Measurements from ENCODE around the gene DTNA.

DTNA gene

GRCh38 chr18:34838669-34839068 is 128.6 kb downstream of the DTNA start:
- Histone ChIP-seq H3K27me3 (ENCODE audit: control insufficient read depth in 5 of 5, insufficient read depth in 4 of 5, low read length in 5 of 5) (no peaks in the 10 kb centered on the region), H3K4me3 (ENCODE audit: low read depth in 1 of 5, low read length in 5 of 5) (peak overlapping the region in 1 of 5 donors; percentile 25), H3K4me1 (ENCODE audit: control insufficient read depth in 5 of 5, insufficient read depth in 5 of 5, low read length in 5 of 5) (peaks cover 0 to 22% (median 11%) of the 10 kb centered on the region in 5 donors), H3K9ac (ENCODE audit: low read length in 5 of 5) (peak overlapping the region in 2 of 5 donors; percentile 11 to 23), H3K36me3 (ENCODE audit: control insufficient read depth in 5 of 5, insufficient read depth in 5 of 5, low read length in 5 of 5) (no peaks in the 10 kb centered on the region), H3K9me3 (ENCODE audit: control insufficient read depth in 5 of 5, low read length in 5 of 5) (no peaks in the 10 kb centered on the region), H3K27ac (ENCODE audit: low read depth, low read length) (peak overlapping the region; percentile 85)

- Histone ChIP-seq H3K4me1 (ENCODE audit: control insufficient read depth in 5 of 5, insufficient read depth in 5 of 5, low read length in 5 of 5) (peaks cover 0 to 24% (median 13%) of the 10 kb centered on the region in 5 donors), H3K36me3 (ENCODE audit: control insufficient read depth in 5 of 5, insufficient read depth in 5 of 5, low read length in 5 of 5) (no peaks in the 10 kb centered on the region), H3K9ac (ENCODE audit: low read length in 5 of 5) (no peak overlapping the region), H3K9me3 (ENCODE audit: control insufficient read depth in 5 of 5, low read length in 5 of 5) (no peaks in the 10 kb centered on the region), H3K27ac (ENCODE audit: low read depth, low read length) (no peak overlapping the region), H3K27me3 (ENCODE audit: control insufficient read depth in 5 of 5, insufficient read depth in 4 of 5, low read length in 5 of 5) (no peaks in the 10 kb centered on the region), H3K4me3 (ENCODE audit: low read depth in 1 of 5, low read length in 5 of 5) (no peak overlapping the region)
Measured at GRCh38 chr18:34840256-34840826, 130.2 kb downstream of the DTNA start.

GRCh38 chr18:34841891-34842290 is 131.8 kb downstream of the DTNA start:
- Histone ChIP-seq H3K9ac (ENCODE audit: low read length in 5 of 5) (no peak overlapping the region), H3K4me1 (ENCODE audit: control insufficient read depth in 5 of 5, insufficient read depth in 5 of 5, low read length in 5 of 5) (peaks cover 0 to 20% (median 9%) of the 10 kb centered on the region in 5 donors), H3K4me3 (ENCODE audit: low read depth in 1 of 5, low read length in 5 of 5) (no peak overlapping the region), H3K27ac (ENCODE audit: low read depth, low read length) (no peak overlapping the region), H3K36me3 (ENCODE audit: control insufficient read depth in 5 of 5, insufficient read depth in 5 of 5, low read length in 5 of 5) (no peaks in the 10 kb centered on the region), H3K9me3 (ENCODE audit: control insufficient read depth in 5 of 5, low read length in 5 of 5) (no peaks in the 10 kb centered on the region), H3K27me3 (ENCODE audit: control insufficient read depth in 5 of 5, insufficient read depth in 4 of 5, low read length in 5 of 5) (no peaks in the 10 kb centered on the region)

GRCh38 chr18:34844072-34844471 is 134.0 kb downstream of the DTNA start:
- Histone ChIP-seq H3K4me3 (ENCODE audit: low read depth in 1 of 5, low read length in 5 of 5) (no peak overlapping the region), H3K9me3 (ENCODE audit: control insufficient read depth in 5 of 5, low read length in 5 of 5) (no peaks in the 10 kb centered on the region), H3K4me1 (ENCODE audit: control insufficient read depth in 5 of 5, insufficient read depth in 5 of 5, low read length in 5 of 5) (peaks cover 0 to 9% (median 7%) of the 10 kb centered on the region in 5 donors), H3K27ac (ENCODE audit: low read depth, low read length) (peak overlapping the region; percentile 78), H3K27me3 (ENCODE audit: control insufficient read depth in 5 of 5, insufficient read depth in 4 of 5, low read length in 5 of 5) (no peaks in the 10 kb centered on the region), H3K9ac (ENCODE audit: low read length in 5 of 5) (peak overlapping the region in 3 of 5 donors; percentile 7 to 85 (median 54)), H3K36me3 (ENCODE audit: control insufficient read depth in 5 of 5, insufficient read depth in 5 of 5, low read length in 5 of 5) (peaks cover 0 to 7% (median 7%) of the 10 kb centered on the region in 5 donors)

GRCh38 chr18:34844732-34845459 is 134.8 kb downstream of the DTNA start:
- peaks cover 0 to 7% (median 7%) of the 10 kb centered on the region in 5 donors for H3K36me3 ChIP-seq (ENCODE audit: control insufficient read depth in 5 of 5, insufficient read depth in 5 of 5, low read length in 5 of 5)
- peak overlapping the region in 1 of 5 donors; percentile 85 for H3K9ac ChIP-seq (ENCODE audit: low read length in 5 of 5)
- H3K4me3 ChIP-seq (ENCODE audit: low read depth in 1 of 5, low read length in 5 of 5): no peak overlapping the region
- H3K9me3 ChIP-seq (ENCODE audit: control insufficient read depth in 5 of 5, low read length in 5 of 5): no peaks in the 10 kb centered on the region
- H3K4me1 ChIP-seq (ENCODE audit: control insufficient read depth in 5 of 5, insufficient read depth in 5 of 5, low read length in 5 of 5): peaks cover 0 to 9% (median 7%) of the 10 kb centered on the region in 5 donors
- H3K27ac ChIP-seq (ENCODE audit: low read depth, low read length): peak overlapping the region; percentile 78
- H3K27me3 ChIP-seq (ENCODE audit: control insufficient read depth in 5 of 5, insufficient read depth in 4 of 5, low read length in 5 of 5): no peaks in the 10 kb centered on the region

- Histone ChIP-seq H3K27ac (ENCODE audit: low read depth, low read length) (no peak overlapping the region), H3K27me3 (ENCODE audit: control insufficient read depth in 5 of 5, insufficient read depth in 4 of 5, low read length in 5 of 5) (no peaks in the 10 kb centered on the region), H3K4me1 (ENCODE audit: control insufficient read depth in 5 of 5, insufficient read depth in 5 of 5, low read length in 5 of 5) (peaks cover 0 to 9% (median 7%) of the 10 kb centered on the region in 5 donors), H3K9ac (ENCODE audit: low read length in 5 of 5) (no peak overlapping the region), H3K4me3 (ENCODE audit: low read depth in 1 of 5, low read length in 5 of 5) (no peak overlapping the region), H3K9me3 (ENCODE audit: control insufficient read depth in 5 of 5, low read length in 5 of 5) (no peaks in the 10 kb centered on the region), H3K36me3 (ENCODE audit: control insufficient read depth in 5 of 5, insufficient read depth in 5 of 5, low read length in 5 of 5) (peaks cover 7 to 15% (median 10%) of the 10 kb centered on the region in 5 donors)
Measured at GRCh38 chr18:34847408-34847807, 137.3 kb downstream of the DTNA start.

GRCh38 chr18:34848156-34848555 is 138.1 kb downstream of the DTNA start:
- Histone ChIP-seq H3K9ac (ENCODE audit: low read length in 5 of 5) (no peak overlapping the region), H3K27ac (ENCODE audit: low read depth, low read length) (no peak overlapping the region), H3K27me3 (ENCODE audit: control insufficient read depth in 5 of 5, insufficient read depth in 4 of 5, low read length in 5 of 5) (no peaks in the 10 kb centered on the region), H3K4me1 (ENCODE audit: control insufficient read depth in 5 of 5, insufficient read depth in 5 of 5, low read length in 5 of 5) (peaks cover 0 to 9% (median 7%) of the 10 kb centered on the region in 5 donors), H3K4me3 (ENCODE audit: low read depth in 1 of 5, low read length in 5 of 5) (no peak overlapping the region), H3K9me3 (ENCODE audit: control insufficient read depth in 5 of 5, low read length in 5 of 5) (no peaks in the 10 kb centered on the region), H3K36me3 (ENCODE audit: control insufficient read depth in 5 of 5, insufficient read depth in 5 of 5, low read length in 5 of 5) (peaks cover 7 to 17% (median 12%) of the 10 kb centered on the region in 5 donors)

GRCh38 chr18:34848695-34849094 is 138.6 kb downstream of the DTNA start:
- H3K4me1 ChIP-seq (ENCODE audit: control insufficient read depth in 5 of 5, insufficient read depth in 5 of 5, low read length in 5 of 5): peaks cover 0 to 9% (median 6%) of the 10 kb centered on the region in 5 donors
- no peaks in the 10 kb centered on the region for H3K27me3 ChIP-seq (ENCODE audit: control insufficient read depth in 5 of 5, insufficient read depth in 4 of 5, low read length in 5 of 5)
- no peak overlapping the region for H3K27ac ChIP-seq (ENCODE audit: low read depth, low read length)
- H3K36me3 ChIP-seq (ENCODE audit: control insufficient read depth in 5 of 5, insufficient read depth in 5 of 5, low read length in 5 of 5): peaks cover 7 to 17% (median 12%) of the 10 kb centered on the region in 5 donors
- H3K9ac ChIP-seq (ENCODE audit: low read length in 5 of 5): no peak overlapping the region
- no peak overlapping the region for H3K4me3 ChIP-seq (ENCODE audit: low read depth in 1 of 5, low read length in 5 of 5)
- no peaks in the 10 kb centered on the region for H3K9me3 ChIP-seq (ENCODE audit: control insufficient read depth in 5 of 5, low read length in 5 of 5)

- no peaks in the 10 kb centered on the region for H3K27me3 ChIP-seq (ENCODE audit: control insufficient read depth in 5 of 5, insufficient read depth in 4 of 5, low read length in 5 of 5)
- H3K4me3 ChIP-seq (ENCODE audit: low read depth in 1 of 5, low read length in 5 of 5): no peak overlapping the region
- H3K9ac ChIP-seq (ENCODE audit: low read length in 5 of 5): no peak overlapping the region
- no peak overlapping the region for H3K27ac ChIP-seq (ENCODE audit: low read depth, low read length)
- peaks cover 5 to 28% (median 6%) of the 10 kb centered on the region in 5 donors for H3K36me3 ChIP-seq (ENCODE audit: control insufficient read depth in 5 of 5, insufficient read depth in 5 of 5, low read length in 5 of 5)
- H3K4me1 ChIP-seq (ENCODE audit: control insufficient read depth in 5 of 5, insufficient read depth in 5 of 5, low read length in 5 of 5): peaks cover 0 to 3% (median 0%) of the 10 kb centered on the region in 5 donors
- H3K9me3 ChIP-seq (ENCODE audit: control insufficient read depth in 5 of 5, low read length in 5 of 5): no peaks in the 10 kb centered on the region
Measured at GRCh38 chr18:34857320-34857719, 147.2 kb downstream of the DTNA start.

GRCh38 chr18:34858188-34858587 is 148.1 kb downstream of the DTNA start:
- Histone ChIP-seq H3K27ac (ENCODE audit: low read depth, low read length) (no peak overlapping the region), H3K9ac (ENCODE audit: low read length in 5 of 5) (no peak overlapping the region), H3K4me3 (ENCODE audit: low read depth in 1 of 5, low read length in 5 of 5) (no peak overlapping the region)

More at GRCh38 chr18:34858188-34858587, 148.1 kb downstream of the DTNA start:
- Histone ChIP-seq H3K4me1 (ENCODE audit: control insufficient read depth in 5 of 5, insufficient read depth in 5 of 5, low read length in 5 of 5) (no peaks in the 10 kb centered on the region), H3K27me3 (ENCODE audit: control insufficient read depth in 5 of 5, insufficient read depth in 4 of 5, low read length in 5 of 5) (no peaks in the 10 kb centered on the region), H3K9me3 (ENCODE audit: control insufficient read depth in 5 of 5, low read length in 5 of 5) (no peaks in the 10 kb centered on the region), H3K36me3 (ENCODE audit: control insufficient read depth in 5 of 5, insufficient read depth in 5 of 5, low read length in 5 of 5) (peaks cover 3 to 25% (median 6%) of the 10 kb centered on the region in 5 donors)
